B cell (primary cell): Measurements from ENCODE around the gene PKP1. TPM values are rescaled to one million over a fixed set of nuclear protein-coding genes. Genes with fewer than 3 reads are reported as not detected.

ENCODE experiments used
- ATAC-seq: fragments of 200-7000 bp; cut with Tn5 transposase; one replicate; pipeline ENCODE4 v1.10.0; 2021; ENCODE audit warnings: low read depth, mild to moderate bottlenecking, moderate number of reproducible peaks, moderate library complexity
- CTCF ChIA-PET: fragments of 350-600 bp; sonication (Branson Sonifier 250); formaldehyde crosslinking; loops from one replicate; lab custom pipeline; 2021; ENCODE audit warnings: antibody characterized with exemption, inconsistent platforms; lab: Charles Lee
- POLR2A ChIA-PET: fragments of 350-600 bp; sonication (Branson Sonifier 250); formaldehyde crosslinking; loops from one replicate; lab custom pipeline; 2021; ENCODE audit warnings: antibody characterized with exemption; lab: Charles Lee
- DNase-seq: peaks from one replicate; pipeline ENCODE4 v3.0.0; 2013
- H2AFZ ChIP-seq: 2 replicates; pipeline ENCODE4 v1.6.1; 2012; ENCODE audit warnings: mild to moderate bottlenecking, low read depth, low read length; ENCODE audit not compliant: insufficient read depth, poor library complexity, severe bottlenecking
- H3K27ac ChIP-seq, 2 donors: 1 replicate in 1 of 2; 2 replicates in 1 of 2; pipeline ENCODE4 v1.5.1; 2012 to 2013; ENCODE audit warnings: low read length in 2 of 2, mild to moderate bottlenecking in 2 of 2, moderate library complexity in 1 of 2
- H3K27me3 ChIP-seq, 4 experiments: fragments of 200-600 bp in 1 of 4; sonication (generic) in 1 of 4; replicated peaks in 1 of 4; 1 replicate in 2 of 4; 2 replicates in 2 of 4; pipeline versions ENCODE4 v1.6.1 to v1.7.0; 2013 to 2016; ENCODE audit warnings: low read length in 3 of 4, mild to moderate bottlenecking in 2 of 4, mixed read lengths in 1 of 4, moderate library complexity in 1 of 4; ENCODE audit not compliant: insufficient read depth in 4 of 4, control insufficient read depth in 3 of 4; ENCODE audit errors: control extremely low read depth in 1 of 4
- H3K36me3 ChIP-seq, 2 experiments: replicated peaks in 1 of 2; 1 replicate in 1 of 2; 2 replicates in 1 of 2; pipeline versions ENCODE4 v1.6.1 to v1.7.1; 2013; ENCODE audit warnings: low read length in 1 of 2; ENCODE audit not compliant: insufficient read depth in 2 of 2, control insufficient read depth in 1 of 2; ENCODE audit errors: control extremely low read depth in 1 of 2, extremely low read depth in 1 of 2
- H3K4me1 ChIP-seq, 2 donors: fragments of 200-600 bp in 1 of 2; sonication (generic) in 1 of 2; 1 replicate in 1 of 2; 2 replicates in 1 of 2; pipeline versions ENCODE4 v1.5.1 to v1.6.1; 2013 to 2017; ENCODE audit warnings: low read length in 2 of 2; ENCODE audit not compliant: control insufficient read depth in 2 of 2, insufficient read depth in 2 of 2
- H3K4me2 ChIP-seq: replicated peaks from 2 replicates; pipeline ENCODE3; 2012; ENCODE audit warnings: mild to moderate bottlenecking, low read depth, low read length; ENCODE audit not compliant: poor library complexity, severe bottlenecking
- H3K4me3 ChIP-seq, 5 experiments: fragments of 200-600 bp in 1 of 5; sonication (generic) in 1 of 5; 1 replicate in 3 of 5; 2 replicates in 2 of 5; pipeline versions ENCODE4 v1.5.1 to v1.7.0; 2011 to 2016; ENCODE audit warnings: low read length in 4 of 5, mild to moderate bottlenecking in 4 of 5, low read depth in 2 of 5, control low read depth in 1 of 5, moderate library complexity in 1 of 5; ENCODE audit not compliant: insufficient read depth in 1 of 5; ENCODE audit errors: control extremely low read depth in 1 of 5, extremely low read depth in 1 of 5
- H3K79me2 ChIP-seq: fragments of 200-600 bp; sonication (generic); one replicate; pipeline ENCODE4 v1.6.0; 2016; ENCODE audit warnings: low read length; ENCODE audit not compliant: control insufficient read depth, insufficient read depth
- H3K9ac ChIP-seq: fragments of 200-600 bp; sonication (generic); 2 replicates; pipeline ENCODE4 v1.6.1; 2017; ENCODE audit warnings: mild to moderate bottlenecking, low read length, moderate library complexity
- H3K9me3 ChIP-seq, 3 donors: one replicate each; pipeline versions ENCODE4 v1.6.1 to v1.7.1; 2013; ENCODE audit warnings: low read length in 2 of 3; ENCODE audit not compliant: control insufficient read depth in 2 of 3, insufficient read depth in 1 of 3; ENCODE audit errors: control extremely low read depth in 1 of 3
- H4K20me1 ChIP-seq: 2 replicates; pipeline ENCODE4 v1.6.0; 2012; ENCODE audit warnings: mild to moderate bottlenecking, low read length; ENCODE audit not compliant: insufficient read depth, control insufficient read depth, poor library complexity, severe bottlenecking
- H3K27ac Mint-ChIP-seq: one replicate; pipeline ENCODE4 v1.8.0; 2021; ENCODE audit warnings: mixed read lengths
- H3K27me3 Mint-ChIP-seq: one replicate; pipeline ENCODE4 v1.8.0; 2021; ENCODE audit warnings: mixed read lengths
- H3K4me1 Mint-ChIP-seq: one replicate; pipeline ENCODE4 v1.8.0; 2021; ENCODE audit warnings: mixed read lengths
- H3K4me3 Mint-ChIP-seq: one replicate; pipeline ENCODE4 v1.8.0; 2021; ENCODE audit warnings: mixed read lengths
- H3K9me3 Mint-ChIP-seq: one replicate; pipeline ENCODE4 v1.8.0; 2022; ENCODE audit warnings: mixed read lengths; ENCODE audit not compliant: insufficient read depth
- CTCF ChIP-seq: fragments of 200-600 bp; IDR thresholded peaks from one replicate; pipeline ENCODE4 v1.8.0; 2022; ENCODE audit warnings: antibody characterized with exemption, mild to moderate bottlenecking
- EZH2 ChIP-seq: IDR thresholded peaks from 2 replicates; pipeline ENCODE4 v1.6.1; 2012; ENCODE audit warnings: borderline replicate concordance, low read depth, mild to moderate bottlenecking, moderate library complexity, low read length; ENCODE audit not compliant: insufficient read depth, poor library complexity, severe bottlenecking
- WGBS: methylation state at CpG from one replicate; pipeline ENCODE4 v1.1.5; 2013; ENCODE audit warnings: missing lambda C conversion rate; ENCODE audit not compliant: insufficient coverage; 5-methylcytosine and 5-hydroxymethylcytosine counted together
- intact Hi-C: fragments of 100-400 bp; cut with micrococcal nuclease; formaldehyde crosslinking; loops from one replicate; pipeline ENCODE4 v1.10.0; 2022
- polyA plus RNA-seq: library from polyadenylated mRNA; depleted of rRNA; stranded (reverse); fragments of >200 nt; gene quantifications from 2 replicates; pipeline ENCODE4 v1.2.3, GENCODE V29; 2012
- total RNA-seq, 2 donors: library from RNA; stranded (reverse); fragments of 120-200 nt in 1 of 2; gene quantifications; 1 replicate in 1 of 2; 2 replicates in 1 of 2; pipeline versions ENCODE4 v1.2.3 to v1.2.4, GENCODE V29; 2013 to 2022

The PKP1 gene
- total and polyA plus RNA-seq, 2 donors (not counting 1 experiment from before 2014, with no cell fraction given): not detected

GRCh38 chr1:201251851-201252430 lies 31.4 kb upstream of the PKP1 start:
- no peak overlapping the region for H3K9ac ChIP-seq
- no peaks in the 10 kb centered on the region for H3K4me1 Mint-ChIP-seq
- no peaks in the 10 kb centered on the region for H3K4me1 ChIP-seq
- TF ChIP-seq EZH2: no peak
- no peak for TF ChIP-seq CTCF
- ChIA-PET POLR2A (no interaction called here), CTCF (no interaction called here)
- intact Hi-C loops: no loop called here
- H4K20me1 ChIP-seq: no peaks in the 10 kb centered on the region
- H3K36me3 ChIP-seq: no peaks in the 10 kb centered on the region
- no peak overlapping the region for H3K4me3 ChIP-seq
- DNase-seq: no peak
- no peak overlapping the region for H2AFZ ChIP-seq
- ATAC-seq: no peak
- H3K4me2 ChIP-seq: no peak overlapping the region
- H3K79me2 ChIP-seq: no peaks in the 10 kb centered on the region
- peaks cover 0 to 7% (median 0%) of the 10 kb centered on the region in 4 experiments for H3K27me3 ChIP-seq
- no peak overlapping the region for H3K4me3 Mint-ChIP-seq
- no peak overlapping the region for H3K27ac ChIP-seq
- no peak overlapping the region for H3K27ac Mint-ChIP-seq
- H3K9me3 ChIP-seq: no peaks in the 10 kb centered on the region
- H3K27me3 Mint-ChIP-seq: peaks cover 11% of the 10 kb centered on the region
- H3K9me3 Mint-ChIP-seq: no peaks in the 10 kb centered on the region
- WGBS: 72% methylated on average over 10 of the region's 11 CpGs

GRCh38 chr1:201252944-201253371 lies 30.3 kb upstream of the PKP1 start:
- Mint-ChIP-seq H3K9me3 (no peaks in the 10 kb centered on the region), H3K27me3 (peaks cover 11% of the 10 kb centered on the region), H3K4me1 (no peaks in the 10 kb centered on the region), H3K4me3 (no peak overlapping the region), H3K27ac (no peak overlapping the region)
- Histone ChIP-seq H3K36me3 (no peaks in the 10 kb centered on the region), H3K27me3 (peaks cover 0 to 7% (median 0%) of the 10 kb centered on the region in 4 experiments), H3K9me3 (no peaks in the 10 kb centered on the region), H3K4me1 (no peaks in the 10 kb centered on the region), H3K79me2 (no peaks in the 10 kb centered on the region), H2AFZ (no peak overlapping the region), H3K4me3 (no peak overlapping the region), H4K20me1 (no peaks in the 10 kb centered on the region), H3K9ac (no peak overlapping the region), H3K4me2 (no peak overlapping the region), H3K27ac (no peak overlapping the region)
- 85% methylated on average over 3 of the region's 6 CpGs for whole genome bisulfite sequencing
- POLR2A ChIA-PET: no interaction called here
- DNase-seq: no peak
- intact Hi-C loops: no loop called here
- CTCF ChIA-PET: no interaction called here
- TF ChIP-seq EZH2 (no peak), CTCF (no peak)
- no peak for ATAC-seq
